SK-N-SH (cell line): Measurements from ENCODE around the gene NFIA. TPM values are rescaled to one million over a fixed set of nuclear protein-coding genes. Genes with fewer than 3 reads are reported as not detected.

Source experiments
- CTCF ChIA-PET: fragments of 300-600, 350-600 bp; formaldehyde crosslinking; extraction: SDS; loops from one replicate; lab custom pipeline; 2021; lab: Yijun Ruan, JAX
- POLR2A ChIA-PET: fragments of 350-600 bp; sonication (Branson Sonifier 250); formaldehyde crosslinking; extraction: SDS; loops from one replicate; lab custom pipeline; 2020; ENCODE audit warnings: antibody characterized with exemption, inconsistent platforms; lab: Yijun Ruan, JAX
- DNase-seq: peaks from one replicate; pipeline ENCODE4 v3.0.0; 2012
- H2AFZ ChIP-seq: fragments of 200-600 bp; sonication (generic); 2 replicates; pipeline ENCODE4 v1.8.1; 2016; ENCODE audit warnings: antibody characterized with exemption, mild to moderate bottlenecking, low read depth
- H3F3A ChIP-seq: fragments of 200-600 bp; sonication (generic); replicated peaks from 2 replicates; pipeline ENCODE3; 2016; ENCODE audit warnings: antibody characterized with exemption, mild to moderate bottlenecking; ENCODE audit not compliant: insufficient read depth
- H3K27ac ChIP-seq, 2 experiments: fragments of 200-500 bp in 1 of 2; fragments of 200-600 bp in 1 of 2; sonication (Bioruptor generic) in 1 of 2; sonication (generic), shearing (Covaris generic) in 1 of 2; 2 replicates each; pipeline versions ENCODE4 v1.5.1 to v1.6.1; 2014 to 2016; ENCODE audit warnings: low read depth in 2 of 2, inconsistent platforms in 1 of 2, low read length in 1 of 2, mild to moderate bottlenecking in 1 of 2, mixed read lengths in 1 of 2
- H3K27me3 ChIP-seq: fragments of 200-600 bp; sonication (generic), shearing (Covaris generic); 2 replicates; pipeline ENCODE4 v1.6.1; 2016; ENCODE audit warnings: mixed run types; ENCODE audit not compliant: insufficient read depth
- H3K36me3 ChIP-seq, 2 experiments: fragments of 200-500 bp in 1 of 2; fragments of 200-600 bp in 1 of 2; sonication (Bioruptor generic) in 1 of 2; sonication (generic) in 1 of 2; replicated peaks in 1 of 2; 2 replicates each; pipeline versions ENCODE3 to v1.5.1; 2014 to 2016; ENCODE audit warnings: low read length in 1 of 2, mild to moderate bottlenecking in 1 of 2; ENCODE audit not compliant: insufficient read depth in 2 of 2, control insufficient read depth in 1 of 2
- H3K4me1 ChIP-seq, 2 experiments: fragments of 200-500 bp in 1 of 2; fragments of 200-600 bp in 1 of 2; sonication (Bioruptor generic) in 1 of 2; sonication (generic), shearing (Covaris generic) in 1 of 2; 2 replicates each; pipeline versions ENCODE4 v1.5.1 to v1.6.1; 2014 to 2016; ENCODE audit warnings: low read depth in 1 of 2, low read length in 1 of 2, mixed run types in 1 of 2; ENCODE audit not compliant: insufficient read depth in 2 of 2, control insufficient read depth in 1 of 2
- H3K4me2 ChIP-seq: fragments of 200-600 bp; sonication (generic), shearing (Covaris generic); 2 replicates; pipeline ENCODE4 v1.6.1; 2017; ENCODE audit warnings: mixed run types
- H3K4me3 ChIP-seq, 2 experiments: fragments of 200-500 bp in 1 of 2; fragments of 200-600 bp in 1 of 2; sonication (Bioruptor generic) in 1 of 2; sonication (generic), shearing (Covaris generic) in 1 of 2; 2 replicates each; pipeline versions ENCODE4 v1.5.1 to v1.8.1; 2014 to 2016; ENCODE audit warnings: low read depth in 2 of 2, inconsistent platforms in 1 of 2, low read length in 1 of 2, mild to moderate bottlenecking in 1 of 2, mixed read lengths in 1 of 2, moderate library complexity in 1 of 2
- H3K79me2 ChIP-seq: fragments of 200-600 bp; sonication (generic); 2 replicates; pipeline ENCODE4 v1.8.1; 2017; ENCODE audit warnings: mild to moderate bottlenecking; ENCODE audit not compliant: insufficient read depth
- H3K9ac ChIP-seq: fragments of 200-600 bp; sonication (generic); 2 replicates; pipeline ENCODE4 v1.6.1; 2017; ENCODE audit warnings: mixed run types
- H3K9me2 ChIP-seq: fragments of 200-600 bp; sonication (generic); 2 replicates; pipeline ENCODE4 v1.6.1; 2017; ENCODE audit warnings: mixed run types
- H3K9me3 ChIP-seq: fragments of 200-600 bp; sonication (generic); 2 replicates; pipeline ENCODE4 v1.6.1; 2017; ENCODE audit warnings: mixed run types, mild to moderate bottlenecking, moderate library complexity
- H4K20me1 ChIP-seq: fragments of 200-600 bp; sonication (generic); 2 replicates; pipeline ENCODE4 v1.6.1; 2017; ENCODE audit warnings: mild to moderate bottlenecking, mixed run types; ENCODE audit not compliant: insufficient read depth
- CHD2 ChIP-seq: fragments of 150-350 bp; IDR thresholded peaks from 2 replicates; pipeline ENCODE4 v1.6.1; 2018; ENCODE audit warnings: low read length; ENCODE audit not compliant: partially characterized antibody
- ELF1 ChIP-seq: IDR thresholded peaks from 2 replicates; pipeline ENCODE4 v1.4.0; 2012
- EZH2phosphoT487 ChIP-seq: fragments of 200-600 bp; sonication (generic); IDR thresholded peaks from 2 replicates; pipeline ENCODE4 v1.6.1; 2017; ENCODE audit warnings: low read depth, mixed run types, mild to moderate bottlenecking, antibody characterized with exemption, moderate library complexity, borderline replicate concordance
- FOSL2 ChIP-seq: IDR thresholded peaks from 2 replicates; pipeline ENCODE4 v1.4.0; 2012; ENCODE audit warnings: low read depth, mild to moderate bottlenecking, moderate library complexity, borderline replicate concordance
- FOXM1 ChIP-seq: IDR thresholded peaks from 2 replicates; pipeline ENCODE4 v1.4.0; 2012; ENCODE audit warnings: low read depth, mild to moderate bottlenecking
- GABPA ChIP-seq: IDR thresholded peaks from 2 replicates; pipeline ENCODE4 v1.4.0; 2012; ENCODE audit warnings: low read depth, mild to moderate bottlenecking
- JUND ChIP-seq: IDR thresholded peaks from 2 replicates; pipeline ENCODE4 v1.4.0; 2012
- MEF2A ChIP-seq: IDR thresholded peaks from 2 replicates; pipeline ENCODE4 v1.4.0; 2012; ENCODE audit warnings: low read depth, borderline replicate concordance
- MXI1 ChIP-seq: IDR thresholded peaks from 2 replicates; pipeline ENCODE4 v1.6.1; 2012; ENCODE audit warnings: mild to moderate bottlenecking, low read depth, low read length, improper control_type of control experiment
- NRF1 ChIP-seq: IDR thresholded peaks from 2 replicates; pipeline ENCODE4 v1.6.1; 2012; ENCODE audit warnings: low read depth, mild to moderate bottlenecking, low read length
- RCOR1 ChIP-seq: fragments of 150-350 bp; IDR thresholded peaks from 2 replicates; pipeline ENCODE4 v1.6.1; 2017; ENCODE audit warnings: antibody characterized with exemption, low read length
- RFX5 ChIP-seq: IDR thresholded peaks from 2 replicates; pipeline ENCODE4 v1.6.1; 2012; ENCODE audit warnings: mild to moderate bottlenecking, improper control_type of control experiment, low read length
- SIN3A ChIP-seq: IDR thresholded peaks from 2 replicates; pipeline ENCODE4 v1.6.1; 2012; ENCODE audit warnings: low read depth, mild to moderate bottlenecking, low read length, moderate library complexity, borderline replicate concordance
- TAF1 ChIP-seq: IDR thresholded peaks from 2 replicates; pipeline ENCODE4 v1.6.1; 2012; ENCODE audit warnings: low read depth, mild to moderate bottlenecking, low read length, moderate library complexity, borderline replicate concordance
- YY1 ChIP-seq: IDR thresholded peaks from 2 replicates; pipeline ENCODE4 v1.4.0; 2012; ENCODE audit warnings: low read depth, mild to moderate bottlenecking
- WGBS: methylation state at CpG from one replicate; pipeline ENCODE4 v1.1.6; 2017; ENCODE audit warnings: low lambda C conversion rate; 5-methylcytosine and 5-hydroxymethylcytosine counted together
- polyA plus RNA-seq, 3 experiments: library from polyadenylated mRNA; depleted of rRNA; stranded (reverse); fragments of >200 nt; gene quantifications; 2 replicates each; pipeline ENCODE4 v1.2.3, GENCODE V29; 2012
- TF ChIP-seq, protein P1 (sequence below): fragments of 150-350 bp; IDR thresholded peaks from 2 replicates; pipeline ENCODE4 v1.6.1; 2016; ENCODE audit warnings: mild to moderate bottlenecking, low read depth, low read length
- TF ChIP-seq, protein P2 (sequence below): fragments of 150-350 bp; IDR thresholded peaks from 2 replicates; pipeline ENCODE4 v1.6.1; 2017; ENCODE audit warnings: antibody characterized with exemption, low read length, low read depth, borderline replicate concordance
- TF ChIP-seq, protein P3 (sequence below): IDR thresholded peaks from 2 replicates; pipeline ENCODE4 v1.6.1; 2012; ENCODE audit warnings: mild to moderate bottlenecking, low read depth, low read length, moderate library complexity
- TF ChIP-seq, protein P4 (sequence below): IDR thresholded peaks from 2 replicates; pipeline ENCODE4; 2012

Gene NFIA
- polyA plus RNA-seq, 1 of the 3 experiments (the other 2 are of a cell fraction) = 3.3 TPM

DNA sequence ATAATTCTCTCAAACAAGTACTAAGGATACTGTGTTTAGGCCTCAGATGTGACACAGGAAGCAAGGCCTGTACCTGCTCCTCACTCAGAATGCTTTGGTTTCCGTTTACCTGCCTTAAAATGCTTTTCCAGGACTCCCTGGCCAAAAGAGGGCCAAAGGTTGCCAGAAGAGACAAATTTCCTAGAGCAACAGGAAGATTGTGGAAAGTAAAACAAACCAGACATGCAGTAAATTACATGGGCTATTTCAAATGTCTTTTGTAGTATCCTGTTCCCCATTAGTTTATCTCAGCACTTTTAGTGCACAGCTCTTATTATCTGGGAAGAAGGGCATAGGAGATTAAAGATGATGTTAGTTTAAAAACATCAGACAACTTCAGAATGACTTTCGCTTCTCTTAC, 280.0 kb downstream of the NFIA start:
- 80% methylated on average over 2 of the region's 2 CpGs for WGBS
- Histone ChIP-seq H3K79me2 (no peaks in the 10 kb centered on the region), H3K9me2 (no peaks in the 10 kb centered on the region), H3K4me1 (peaks cover 0 to 6% of the 10 kb centered on the region in 2 experiments; a peak in 2 of 4 replicates), H3F3A (no peaks in the 10 kb centered on the region), H3K9ac (no peak overlapping the region), H3K27me3 (no peaks in the 10 kb centered on the region), H3K4me2 (no peak overlapping the region), H2AFZ (no peak overlapping the region), H4K20me1 (no peaks in the 10 kb centered on the region), H3K4me3 (no peak overlapping the region), H3K9me3 (no peaks in the 10 kb centered on the region), H3K27ac (peak overlapping the region in 1 of 2 experiments; percentile 89; a peak in 2 of 4 replicates), H3K36me3 (peaks cover 0 to 3% of the 10 kb centered on the region in 2 experiments)
- CTCF ChIA-PET = no interaction called here
- DNase-seq = no peak
- POLR2A ChIA-PET = no interaction called here
- TF ChIP-seq EZH2phosphoT487 (no peak), JUND (no peak), FOSL2 (no peak), RFX5 (no peak), GABPA (no peak), ELF1 (no peak), RCOR1 (no peak), TAF1 (no peak), SIN3A (no peak), MEF2A (no peak), NRF1 (no peak), CHD2 (no peak)
- TF ChIP-seq, protein P1, sequence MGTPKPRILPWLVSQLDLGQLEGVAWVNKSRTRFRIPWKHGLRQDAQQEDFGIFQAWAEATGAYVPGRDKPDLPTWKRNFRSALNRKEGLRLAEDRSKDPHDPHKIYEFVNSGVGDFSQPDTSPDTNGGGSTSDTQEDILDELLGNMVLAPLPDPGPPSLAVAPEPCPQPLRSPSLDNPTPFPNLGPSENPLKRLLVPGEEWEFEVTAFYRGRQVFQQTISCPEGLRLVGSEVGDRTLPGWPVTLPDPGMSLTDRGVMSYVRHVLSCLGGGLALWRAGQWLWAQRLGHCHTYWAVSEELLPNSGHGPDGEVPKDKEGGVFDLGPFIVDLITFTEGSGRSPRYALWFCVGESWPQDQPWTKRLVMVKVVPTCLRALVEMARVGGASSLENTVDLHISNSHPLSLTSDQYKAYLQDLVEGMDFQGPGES = no peak
- TF ChIP-seq, all 33 proteins: peak for 0

DNA sequence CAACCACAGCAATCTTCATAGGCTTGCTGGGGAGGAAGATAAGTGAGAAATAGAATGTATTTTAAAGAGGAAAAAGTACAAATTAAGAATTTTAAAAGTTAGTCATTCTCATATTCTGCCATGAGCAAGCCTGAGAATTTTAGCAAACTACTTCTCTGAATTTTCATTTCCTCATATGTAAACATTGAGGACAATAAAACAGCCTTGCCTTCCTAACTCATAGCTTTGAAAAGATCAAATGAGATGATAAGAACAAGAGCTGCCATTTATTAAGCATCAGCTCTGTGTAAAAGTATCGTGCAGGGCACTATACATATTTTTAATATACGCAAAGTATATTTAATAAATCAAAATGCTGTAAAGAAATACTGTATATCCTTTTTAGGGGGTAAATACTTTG, 286.0 kb downstream of the NFIA start:
- H3K9me2 ChIP-seq = no peaks in the 10 kb centered on the region
- H3K4me1 ChIP-seq = peaks cover 2 to 5% of the 10 kb centered on the region in 2 experiments; a peak in 3 of 4 replicates
- H3K36me3 ChIP-seq = peaks cover 0 to 4% of the 10 kb centered on the region in 2 experiments
- no peaks in the 10 kb centered on the region for H3F3A ChIP-seq
- CTCF ChIA-PET = interaction anchor here (1.0 to 1.2 kb wide), 3 partner anchors 37 to 1397 kb away, joined by 3 read pairs; no protein-coding TSS in a partner anchor
- no peak overlapping the region for H3K4me2 ChIP-seq
- no peaks in the 10 kb centered on the region for H3K79me2 ChIP-seq
- 96% methylated on average over 2 of the region's 2 CpGs for WGBS
- H3K4me3 ChIP-seq = no peak overlapping the region
- H3K9me3 ChIP-seq = no peaks in the 10 kb centered on the region
- no peaks in the 10 kb centered on the region for H4K20me1 ChIP-seq
- no peak overlapping the region for H2AFZ ChIP-seq
- no peak for DNase-seq
- H3K9ac ChIP-seq = no peak overlapping the region
- no peaks in the 10 kb centered on the region for H3K27me3 ChIP-seq
- POLR2A ChIA-PET = no interaction called here
- no peak overlapping the region for H3K27ac ChIP-seq
- TF ChIP-seq, protein P2, sequence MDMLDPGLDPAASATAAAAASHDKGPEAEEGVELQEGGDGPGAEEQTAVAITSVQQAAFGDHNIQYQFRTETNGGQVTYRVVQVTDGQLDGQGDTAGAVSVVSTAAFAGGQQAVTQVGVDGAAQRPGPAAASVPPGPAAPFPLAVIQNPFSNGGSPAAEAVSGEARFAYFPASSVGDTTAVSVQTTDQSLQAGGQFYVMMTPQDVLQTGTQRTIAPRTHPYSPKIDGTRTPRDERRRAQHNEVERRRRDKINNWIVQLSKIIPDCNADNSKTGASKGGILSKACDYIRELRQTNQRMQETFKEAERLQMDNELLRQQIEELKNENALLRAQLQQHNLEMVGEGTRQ = no peak
- TF ChIP-seq FOXM1 (no peak), EZH2phosphoT487 (no peak), ELF1 (no peak), RCOR1 (no peak), FOSL2 (no peak), MXI1 (no peak), YY1 (no peak)
- TF ChIP-seq, protein P3, sequence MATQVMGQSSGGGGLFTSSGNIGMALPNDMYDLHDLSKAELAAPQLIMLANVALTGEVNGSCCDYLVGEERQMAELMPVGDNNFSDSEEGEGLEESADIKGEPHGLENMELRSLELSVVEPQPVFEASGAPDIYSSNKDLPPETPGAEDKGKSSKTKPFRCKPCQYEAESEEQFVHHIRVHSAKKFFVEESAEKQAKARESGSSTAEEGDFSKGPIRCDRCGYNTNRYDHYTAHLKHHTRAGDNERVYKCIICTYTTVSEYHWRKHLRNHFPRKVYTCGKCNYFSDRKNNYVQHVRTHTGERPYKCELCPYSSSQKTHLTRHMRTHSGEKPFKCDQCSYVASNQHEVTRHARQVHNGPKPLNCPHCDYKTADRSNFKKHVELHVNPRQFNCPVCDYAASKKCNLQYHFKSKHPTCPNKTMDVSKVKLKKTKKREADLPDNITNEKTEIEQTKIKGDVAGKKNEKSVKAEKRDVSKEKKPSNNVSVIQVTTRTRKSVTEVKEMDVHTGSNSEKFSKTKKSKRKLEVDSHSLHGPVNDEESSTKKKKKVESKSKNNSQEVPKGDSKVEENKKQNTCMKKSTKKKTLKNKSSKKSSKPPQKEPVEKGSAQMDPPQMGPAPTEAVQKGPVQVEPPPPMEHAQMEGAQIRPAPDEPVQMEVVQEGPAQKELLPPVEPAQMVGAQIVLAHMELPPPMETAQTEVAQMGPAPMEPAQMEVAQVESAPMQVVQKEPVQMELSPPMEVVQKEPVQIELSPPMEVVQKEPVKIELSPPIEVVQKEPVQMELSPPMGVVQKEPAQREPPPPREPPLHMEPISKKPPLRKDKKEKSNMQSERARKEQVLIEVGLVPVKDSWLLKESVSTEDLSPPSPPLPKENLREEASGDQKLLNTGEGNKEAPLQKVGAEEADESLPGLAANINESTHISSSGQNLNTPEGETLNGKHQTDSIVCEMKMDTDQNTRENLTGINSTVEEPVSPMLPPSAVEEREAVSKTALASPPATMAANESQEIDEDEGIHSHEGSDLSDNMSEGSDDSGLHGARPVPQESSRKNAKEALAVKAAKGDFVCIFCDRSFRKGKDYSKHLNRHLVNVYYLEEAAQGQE = no peak
- TF ChIP-seq, protein P4, sequence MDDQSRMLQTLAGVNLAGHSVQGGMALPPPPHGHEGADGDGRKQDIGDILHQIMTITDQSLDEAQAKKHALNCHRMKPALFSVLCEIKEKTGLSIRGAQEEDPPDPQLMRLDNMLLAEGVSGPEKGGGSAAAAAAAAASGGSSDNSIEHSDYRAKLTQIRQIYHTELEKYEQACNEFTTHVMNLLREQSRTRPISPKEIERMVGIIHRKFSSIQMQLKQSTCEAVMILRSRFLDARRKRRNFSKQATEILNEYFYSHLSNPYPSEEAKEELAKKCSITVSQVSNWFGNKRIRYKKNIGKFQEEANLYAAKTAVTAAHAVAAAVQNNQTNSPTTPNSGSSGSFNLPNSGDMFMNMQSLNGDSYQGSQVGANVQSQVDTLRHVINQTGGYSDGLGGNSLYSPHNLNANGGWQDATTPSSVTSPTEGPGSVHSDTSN = no peak
